GM21447 (cell line): ENCODE results near the gene FKBP1A.

Source experiments
- ATAC-seq: cut with Tn5 transposase; IDR thresholded peaks from one replicate; pipeline ENCODE4 v1.9.1; 2021; ENCODE audit not compliant: unreplicated experiment

FKBP1A gene

DNA sequence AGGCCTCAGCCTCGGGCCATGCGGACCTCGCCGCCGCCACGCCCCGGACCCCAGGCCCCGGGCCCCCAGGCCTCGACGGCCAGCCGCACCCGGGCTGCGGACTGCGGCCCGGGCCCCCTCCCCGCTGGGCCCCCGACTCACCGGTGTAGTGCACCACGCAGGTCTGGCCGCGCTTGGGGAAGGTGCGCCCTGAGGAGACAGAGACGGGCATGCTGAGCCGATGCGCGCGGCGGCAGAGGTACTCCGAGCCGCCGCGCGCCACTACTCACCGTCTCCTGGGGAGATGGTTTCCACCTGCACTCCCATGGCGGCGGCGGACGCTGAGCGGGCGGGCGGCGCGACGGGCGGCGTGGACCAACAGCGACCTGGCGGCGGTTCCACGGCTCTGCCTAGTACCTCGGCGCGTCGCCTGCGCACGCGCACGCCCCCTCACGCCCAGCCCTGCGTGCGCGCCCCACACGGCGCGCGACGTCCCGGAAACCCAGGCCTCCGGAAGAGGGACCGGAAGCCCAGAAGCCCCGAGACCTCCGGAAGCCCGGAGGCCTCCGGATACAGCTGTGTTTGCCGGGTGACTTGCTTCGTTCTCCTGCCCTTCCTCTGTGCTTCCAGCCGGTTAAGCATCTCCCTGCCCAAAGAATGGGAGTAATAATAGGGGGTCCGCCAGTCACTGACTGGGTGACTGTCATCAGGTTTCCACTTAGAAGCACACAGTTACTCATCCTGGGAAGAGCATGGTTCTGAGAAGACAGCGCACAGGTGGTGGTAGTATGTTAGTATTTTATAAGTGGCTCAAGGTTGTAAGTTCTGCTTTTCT is at the start of gene FKBP1A:
Gene FKBP1A, minus strand, starts transcription at position 362 of the 814 bp plus-strand sequence. Its CDS starts 56 bp downstream, at position 306.
- peak; percentile 76 for ATAC-seq

GRCh38 chr20:1442304-1442703 is 49.5 kb upstream of the FKBP1A start:
- ATAC-seq, result no peak

DNA sequence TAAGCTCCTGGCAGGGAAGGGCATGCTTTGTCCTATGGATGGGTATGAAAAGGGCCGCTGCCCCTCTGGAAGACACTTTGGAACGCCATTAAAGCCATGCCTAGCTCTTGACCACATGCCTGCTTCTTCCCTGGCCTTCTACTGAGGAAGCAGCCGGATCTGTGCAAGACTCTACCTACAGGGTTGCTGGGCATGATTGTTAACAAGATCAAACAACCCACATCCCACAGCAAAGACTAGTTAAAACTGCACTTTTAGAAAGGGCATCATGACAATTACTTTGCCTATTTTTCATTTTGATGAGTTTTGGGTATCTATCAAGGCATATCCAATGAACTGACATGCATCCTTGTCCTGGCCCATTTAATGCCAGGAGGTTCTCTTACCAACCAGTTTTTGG is 48.3 kb upstream of the FKBP1A start:
- ATAC-seq, result no peak

GRCh38 chr20:1440024-1440423 is 47.2 kb upstream of the FKBP1A start:
- no peak for ATAC-seq

DNA sequence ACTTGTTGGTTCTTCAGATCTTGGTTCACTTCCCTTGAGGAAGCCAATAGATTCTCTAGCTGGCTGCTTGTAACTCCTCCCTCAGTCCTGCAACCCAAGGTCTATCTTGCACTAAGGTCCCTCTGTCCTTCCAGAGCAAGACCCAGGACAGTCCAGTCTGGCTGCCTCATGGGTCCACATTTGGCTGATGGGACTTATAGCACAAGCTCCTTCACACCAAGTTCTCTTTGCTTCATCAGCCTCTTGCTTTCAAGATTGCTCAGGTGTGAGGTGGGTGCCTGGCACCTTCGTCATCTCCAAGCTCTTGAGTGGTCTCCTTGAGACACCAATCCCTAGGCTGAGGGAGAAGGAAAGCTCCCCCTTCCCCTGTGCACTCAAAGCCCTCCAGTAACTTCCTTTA is 45.5 kb upstream of the FKBP1A start:
- ATAC-seq, result no peak

DNA sequence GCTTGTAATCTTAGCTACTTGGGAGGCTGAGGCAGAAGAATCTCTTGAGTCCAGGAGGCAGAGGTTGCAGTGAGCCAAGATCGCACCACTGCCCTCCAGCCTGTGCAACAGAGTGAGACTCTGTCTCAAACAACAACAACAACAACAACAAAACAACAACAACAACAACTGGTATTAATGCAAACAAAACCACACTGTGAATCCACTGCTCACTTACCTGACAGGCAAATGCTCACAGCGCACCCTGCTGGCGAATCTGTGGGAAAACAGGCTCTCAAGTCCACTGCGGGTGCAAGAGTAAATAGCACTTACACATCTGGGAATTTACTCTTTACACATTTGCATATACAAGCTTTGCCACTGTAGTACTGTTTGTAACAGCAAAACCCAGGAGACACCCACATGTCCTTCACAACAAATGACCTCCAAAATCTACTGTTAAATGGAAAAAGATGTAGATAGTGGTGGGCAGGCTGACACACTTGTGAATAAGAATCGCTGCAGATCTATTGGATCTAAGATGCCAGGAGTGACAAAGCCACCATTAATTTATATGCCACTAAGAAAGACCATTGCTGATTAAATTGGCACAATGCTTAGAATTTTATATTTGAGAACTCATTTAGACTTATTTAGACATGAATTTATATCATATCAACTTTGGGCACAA is 44.5 kb upstream of the FKBP1A start:
- peak; percentile 45 for ATAC-seq

DNA sequence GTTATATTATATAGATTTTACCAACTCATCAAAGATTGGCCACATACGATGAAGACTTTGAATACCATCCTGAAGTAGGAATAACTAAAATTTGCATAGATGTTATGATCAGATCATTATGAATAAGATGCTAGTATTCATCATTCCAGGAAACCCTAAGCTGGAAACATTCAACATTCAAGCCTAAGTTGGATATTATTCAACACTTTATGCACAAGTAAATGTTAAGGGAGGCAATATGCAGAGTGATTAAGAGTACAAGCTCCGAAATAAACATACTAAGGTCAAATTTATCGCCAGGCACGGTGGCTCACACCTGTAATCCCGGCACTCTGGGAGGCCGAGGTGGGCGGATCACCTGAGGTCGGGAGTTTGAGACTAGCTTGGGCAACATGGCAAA is 43.4 kb upstream of the FKBP1A start:
- no peak for ATAC-seq

DNA sequence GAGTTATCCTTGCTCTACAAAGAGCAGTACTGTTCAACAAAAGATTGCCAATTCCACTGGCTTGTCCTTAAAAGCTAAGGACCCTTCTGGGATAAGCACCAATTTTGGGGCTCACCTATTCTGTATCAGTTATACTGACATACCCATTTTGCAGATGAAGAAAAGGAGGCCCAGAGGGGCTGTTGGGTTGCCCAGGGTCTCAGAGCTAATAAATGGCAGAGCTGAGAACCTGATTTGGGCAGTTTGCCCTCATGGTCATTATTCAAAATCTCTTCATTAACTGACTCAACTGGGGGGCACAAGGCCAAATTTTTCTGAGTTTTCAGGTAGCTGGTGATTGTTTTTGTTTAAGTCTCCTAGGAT is 42.5 kb upstream of the FKBP1A start:
- no peak for ATAC-seq

- peak; percentile 93 for ATAC-seq
Observed at GRCh38 chr20:1434571-1435336, 41.9 kb upstream of the FKBP1A start.

DNA sequence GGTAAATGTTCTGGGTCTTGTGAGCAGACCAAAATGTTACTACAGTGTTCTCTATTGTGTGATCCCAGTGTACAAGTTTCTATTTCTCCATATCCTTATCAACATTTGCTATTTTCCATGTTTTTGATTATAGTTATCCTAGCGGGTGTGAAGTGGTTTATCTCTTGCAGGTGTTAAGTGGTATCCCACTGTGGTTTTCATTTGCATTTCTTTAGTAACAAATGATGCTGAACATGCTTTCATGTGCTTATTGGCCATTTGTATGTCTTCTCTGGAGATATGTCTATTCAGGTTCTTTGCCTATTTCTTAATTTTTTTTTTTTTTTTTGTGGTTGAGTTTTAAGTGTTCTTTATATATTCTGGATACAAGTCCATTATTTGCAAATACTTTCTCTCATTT is 38.3 kb upstream of the FKBP1A start:
- ATAC-seq, result no peak

DNA sequence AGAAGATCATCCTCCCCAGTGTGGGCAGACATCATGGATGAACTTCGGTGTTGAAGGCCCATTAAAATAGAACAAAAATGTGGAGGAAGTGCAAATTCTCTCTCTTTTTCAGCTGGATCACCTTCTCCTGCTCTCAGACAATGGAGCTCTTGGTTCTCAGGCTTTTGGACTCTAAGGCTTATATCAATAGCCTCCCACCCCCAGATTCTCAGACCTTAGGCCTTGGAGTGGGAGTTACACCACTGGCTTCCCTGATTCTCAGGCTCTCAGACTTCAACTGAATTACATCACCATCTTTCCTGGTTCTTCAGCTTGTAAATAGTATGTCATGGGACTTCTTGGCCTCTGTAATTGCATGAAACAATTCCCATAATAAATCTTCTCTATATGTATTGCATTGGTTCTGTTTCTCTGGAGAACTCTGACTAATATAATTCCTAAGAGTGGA is 37.2 kb upstream of the FKBP1A start:
- ATAC-seq, result no peak

- no peak for ATAC-seq
Observed at GRCh38 chr20:1429143-1429728, 36.4 kb upstream of the FKBP1A start.

DNA sequence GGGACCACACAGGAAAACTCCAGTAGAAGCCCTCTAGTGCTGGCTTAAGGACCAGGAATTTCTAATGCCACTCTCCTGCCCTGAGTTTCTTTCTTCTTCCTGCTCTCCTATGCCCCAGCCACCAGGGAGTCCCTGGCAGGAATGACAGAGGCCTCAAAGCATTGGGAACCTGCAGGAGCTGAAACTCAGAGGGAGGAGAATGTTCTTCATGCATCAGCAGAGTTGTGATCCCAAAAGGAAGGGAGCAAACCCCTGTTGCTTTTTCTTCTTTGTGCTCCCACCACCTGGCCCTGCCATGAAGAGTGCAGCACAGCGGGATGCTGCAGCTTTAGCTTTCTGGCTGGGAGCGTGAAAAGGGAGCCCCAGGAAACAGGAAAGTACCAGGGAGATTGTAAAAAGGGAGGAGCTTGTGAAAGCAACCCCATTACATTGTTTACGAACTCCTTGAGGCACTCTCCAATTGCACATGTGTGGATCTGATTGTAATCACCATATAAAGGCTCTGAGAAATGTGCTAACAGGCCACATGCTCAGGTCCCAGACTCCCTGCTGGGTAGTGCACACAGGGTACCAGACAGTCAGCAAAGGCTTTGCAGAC is 34.7 kb upstream of the FKBP1A start:
- ATAC-seq, result no peak

DNA sequence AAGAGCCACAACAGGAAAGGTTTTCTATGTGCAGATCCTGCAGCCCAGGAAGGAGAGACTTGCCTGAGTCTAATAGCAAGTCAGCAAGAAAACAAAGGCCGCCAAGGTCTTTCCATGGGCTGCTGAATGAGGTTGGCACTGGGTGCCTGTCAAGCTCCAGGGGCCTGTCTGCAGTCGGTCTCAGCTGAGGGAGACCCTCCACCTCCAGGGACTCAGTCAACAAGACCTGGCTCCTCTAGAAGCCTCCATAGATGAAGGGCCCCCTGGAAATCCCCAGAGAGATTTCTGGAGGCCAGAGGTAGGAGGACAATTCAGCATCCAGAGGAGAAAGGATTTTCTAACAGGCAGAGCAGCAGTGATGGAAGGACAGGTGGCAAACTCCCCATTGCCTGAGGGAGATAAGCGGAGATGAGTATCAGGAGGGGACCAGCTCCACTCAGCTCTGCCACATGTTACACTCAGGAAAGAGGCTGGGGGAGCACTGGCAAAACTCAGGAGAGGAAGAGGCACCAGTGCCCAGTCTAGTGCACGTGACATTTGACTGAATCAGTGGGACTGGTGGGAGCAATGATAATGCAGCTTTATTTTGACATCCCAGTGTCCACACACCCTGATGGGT is 33.5 kb upstream of the FKBP1A start:
- no peak for ATAC-seq

- no peak for ATAC-seq
Observed at GRCh38 chr20:1424336-1424735, 31.5 kb upstream of the FKBP1A start.

- no peak for ATAC-seq
Observed at GRCh38 chr20:1423625-1424106, 30.8 kb upstream of the FKBP1A start.

- ATAC-seq, result no peak
Observed at GRCh38 chr20:1423206-1423605, 30.4 kb upstream of the FKBP1A start.

DNA sequence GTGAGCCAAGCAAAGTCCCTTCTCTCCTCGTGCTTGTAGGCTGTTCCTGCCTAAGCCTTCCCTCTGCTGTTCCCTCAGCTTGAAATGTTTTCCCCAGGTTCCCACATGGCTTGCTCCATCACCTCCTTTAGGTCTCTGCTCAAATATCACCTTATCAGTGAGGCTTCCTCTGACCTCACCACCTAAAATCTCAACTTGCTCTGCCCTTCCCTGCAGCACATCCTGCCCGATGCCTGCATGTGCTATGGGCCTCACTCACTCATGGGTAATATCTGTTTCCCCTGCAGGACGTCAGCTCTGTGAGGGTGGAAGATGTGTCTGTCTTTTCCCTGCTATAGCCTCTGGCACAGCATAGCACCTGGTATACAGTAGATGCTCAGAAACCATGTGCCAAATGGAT is 29.9 kb upstream of the FKBP1A start:
- no peak for ATAC-seq

GRCh38 chr20:1420066-1420465 is 27.2 kb upstream of the FKBP1A start:
- ATAC-seq, result no peak

- no peak for ATAC-seq
Observed at GRCh38 chr20:1418350-1418749, 25.5 kb upstream of the FKBP1A start.
